Right lung (tissue), 5 donors: ENCODE measurements around the gene HIPK1. TPM values are rescaled to one million over a fixed set of nuclear protein-coding genes. Genes with fewer than 3 reads are reported as not detected.
"Not testable (repeated sequence)": the region's sequence is repeated elsewhere in the genome, so short reads cannot be mapped to it uniquely, and the experiment has no call there.

Experiments used
- DNase-seq, 2 donors: peaks; one replicate each; pipeline ENCODE4 v3.0.0-alpha.2; 2013
- polyA plus RNA-seq, 5 donors: library from polyadenylated mRNA; unstranded; fragments of 120-200 nt; gene quantifications; one replicate each; pipeline versions ENCODE4 v1.2.1 to v1.2.3, GENCODE V29; 2013; ENCODE audit warnings: inconsistent platforms in 1 of 5, low replicate concordance in 1 of 5; ENCODE audit not compliant: insufficient read length in 5 of 5, insufficient read depth in 1 of 5

Gene HIPK1
- polyA plus RNA-seq, 5 donors = 35.9 to 45.7 (median 42.1) TPM

DNA sequence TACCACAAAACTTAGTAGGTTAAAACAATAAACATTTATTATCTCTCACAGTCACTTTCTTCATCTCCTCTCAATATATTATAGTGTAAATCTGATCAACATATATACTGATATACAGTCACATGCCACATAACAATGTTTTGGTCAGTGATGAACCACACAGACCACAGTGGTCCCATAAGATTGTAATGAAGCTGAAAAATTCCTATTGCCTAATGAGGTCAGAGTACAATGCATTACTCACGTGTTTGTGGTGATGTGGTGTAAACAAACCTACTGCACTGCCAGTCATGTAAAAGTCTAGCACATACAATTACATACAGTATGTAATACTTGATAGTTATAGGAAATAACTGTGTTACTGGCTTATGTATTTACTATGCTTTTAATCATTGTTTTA is 80.3 kb downstream of the HIPK1 start:
- no peak for DNase-seq

DNA sequence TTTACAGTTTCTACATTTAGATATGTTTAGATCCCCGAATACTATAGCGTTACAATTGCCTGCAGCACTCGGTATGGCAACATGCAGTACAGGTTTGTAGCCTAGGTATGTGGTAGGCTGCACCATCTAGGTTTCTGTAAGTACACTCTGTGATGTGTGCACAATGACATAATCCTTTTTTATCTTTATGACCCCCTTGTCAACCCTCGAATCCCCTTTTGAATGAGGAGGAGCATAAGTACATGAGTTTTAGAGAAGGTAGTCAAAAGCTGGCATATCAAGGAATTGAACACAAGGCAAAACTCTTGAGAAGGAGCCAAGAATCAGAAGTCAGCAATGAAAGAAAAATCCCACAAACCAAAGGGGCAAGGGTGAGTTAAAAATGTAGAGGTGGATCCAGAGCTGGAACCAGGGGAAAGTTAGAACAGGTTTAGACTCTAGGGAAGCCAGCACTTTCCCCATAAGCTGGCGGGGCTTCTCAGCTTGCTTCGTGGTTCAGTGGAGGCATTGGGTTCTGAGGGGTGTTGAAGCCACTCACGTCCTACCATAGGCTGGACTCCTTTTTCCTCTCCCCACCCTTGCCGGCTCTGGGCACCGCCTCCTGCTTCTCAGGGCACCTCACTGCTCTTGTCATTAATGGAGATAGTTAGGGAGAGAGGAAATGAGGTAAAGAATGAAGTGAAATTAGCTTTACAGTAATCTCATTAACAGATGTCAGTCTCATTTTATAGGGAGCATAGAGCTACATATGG is 81.5 kb downstream of the HIPK1 start:
- no peak for DNase-seq

DNA sequence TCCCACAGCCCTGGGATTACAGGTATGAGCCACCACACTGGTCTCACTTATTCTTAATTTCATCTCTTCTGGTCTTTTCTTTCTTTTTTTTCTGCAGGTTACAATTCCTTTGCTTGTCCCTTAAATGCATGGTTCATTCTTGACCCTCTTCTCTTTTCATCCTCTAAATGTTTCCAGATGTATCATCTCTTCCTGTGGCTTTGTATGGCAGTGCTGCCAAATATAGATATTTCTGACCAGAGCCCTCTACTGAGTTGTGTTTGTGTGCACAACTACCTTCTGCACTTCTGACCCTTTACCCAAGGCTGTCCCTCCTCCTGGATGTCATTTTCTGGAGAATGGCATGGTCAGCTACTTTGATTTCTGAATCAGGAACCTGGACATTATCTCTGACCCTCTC is 82.7 kb downstream of the HIPK1 start:
- no peak for DNase-seq

DNA sequence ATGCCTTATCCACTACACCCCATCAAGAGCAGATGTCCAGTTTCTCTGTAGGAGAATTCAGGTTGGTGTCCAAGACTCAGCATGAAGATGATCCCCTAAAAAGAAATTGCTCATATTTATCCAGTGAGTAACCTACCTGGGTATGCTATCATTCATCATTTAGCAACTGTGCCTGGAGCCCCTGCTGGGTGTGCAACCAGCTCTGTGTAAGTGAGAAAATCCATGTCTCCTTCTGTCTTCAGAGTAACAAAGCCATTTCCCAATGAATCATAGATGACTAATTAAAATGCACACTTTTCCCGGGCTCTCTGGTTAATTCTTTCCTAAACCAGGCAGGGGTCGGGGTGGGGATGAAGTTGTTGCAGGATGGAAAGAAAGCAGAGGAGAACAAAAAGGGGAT is 86.0 kb downstream of the HIPK1 start:
- no peak for DNase-seq

DNA sequence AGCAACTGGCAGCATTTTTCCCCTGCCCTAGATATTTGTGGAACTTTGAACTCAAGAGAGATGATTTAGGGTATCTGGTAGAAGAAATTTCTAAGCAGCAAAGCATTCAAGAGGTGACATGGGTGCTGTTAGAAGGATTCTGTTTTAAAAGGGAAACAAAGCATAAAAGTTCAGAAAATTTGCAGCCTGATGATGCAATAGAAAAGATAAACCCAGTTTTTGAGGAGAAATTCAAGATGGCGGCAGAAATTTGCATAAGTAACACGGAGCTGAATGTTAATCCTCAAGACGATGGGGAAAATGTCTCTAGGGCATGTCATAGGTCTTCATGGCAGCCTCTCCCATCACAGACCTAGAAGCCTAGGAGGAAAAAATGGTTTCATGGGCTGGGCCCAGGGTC is 90.6 kb downstream of the HIPK1 start:
- not testable (repeated sequence) for DNase-seq

DNA sequence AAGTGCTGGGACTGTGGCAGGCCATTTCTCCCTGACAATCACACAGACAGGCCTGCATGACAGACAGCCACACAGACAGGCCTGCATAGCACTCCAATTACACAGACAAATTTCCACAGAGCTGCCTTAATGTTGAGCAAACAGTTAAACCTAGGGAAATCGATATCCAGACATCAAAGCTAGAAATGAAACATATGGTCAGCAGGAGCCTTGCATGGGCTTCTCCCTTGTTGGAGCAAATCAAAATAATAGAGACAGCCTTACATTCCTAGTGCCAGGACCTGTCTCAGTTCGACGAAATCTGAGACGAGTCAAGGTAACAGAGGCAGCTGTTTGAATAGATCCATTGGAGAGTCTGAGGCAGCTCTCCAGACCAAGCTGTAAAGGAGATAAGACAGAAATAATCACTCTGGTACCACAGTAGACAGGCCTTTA is 92.6 kb downstream of the HIPK1 start:
- DNase-seq = no peak

DNA sequence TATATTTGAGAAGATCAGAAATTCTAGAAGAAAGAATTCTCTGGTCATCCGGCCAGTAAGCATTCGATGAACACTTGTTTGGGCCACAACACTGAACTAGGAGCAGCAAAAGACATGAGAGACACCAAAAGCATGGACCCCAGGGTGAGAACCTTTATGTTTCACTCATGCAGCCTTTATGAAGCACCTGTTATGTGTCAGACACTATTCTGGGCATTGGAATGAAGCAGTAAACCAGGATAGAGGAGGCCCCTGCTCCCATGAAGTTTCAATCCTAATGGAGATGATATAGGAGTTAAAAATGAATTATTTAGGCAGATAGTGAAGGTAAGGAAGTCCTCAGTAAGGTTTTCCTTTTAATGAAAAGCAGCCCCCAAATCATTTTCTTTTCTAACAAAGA is 93.8 kb downstream of the HIPK1 start:
- no peak for DNase-seq

DNA sequence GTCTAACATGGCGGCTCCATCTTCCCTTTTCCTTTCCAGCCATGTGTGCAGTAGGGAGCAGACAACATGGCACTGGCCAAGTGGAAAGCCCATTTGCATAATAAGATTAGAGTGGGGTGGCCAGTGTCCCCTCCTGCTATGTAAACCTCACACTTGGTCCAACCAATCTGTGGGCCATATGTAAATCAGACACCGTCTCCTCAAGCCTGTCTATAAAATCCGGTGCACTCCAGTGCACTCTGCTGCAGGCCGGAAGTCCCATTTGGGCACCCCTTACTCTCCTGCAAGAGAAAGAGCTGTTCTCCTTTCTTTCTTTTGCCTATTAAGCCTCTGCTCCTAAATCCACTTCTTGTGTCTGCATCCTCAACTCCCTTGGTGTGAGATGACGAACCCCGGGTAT is 94.3 kb downstream of the HIPK1 start:
- DNase-seq = no peak

DNA sequence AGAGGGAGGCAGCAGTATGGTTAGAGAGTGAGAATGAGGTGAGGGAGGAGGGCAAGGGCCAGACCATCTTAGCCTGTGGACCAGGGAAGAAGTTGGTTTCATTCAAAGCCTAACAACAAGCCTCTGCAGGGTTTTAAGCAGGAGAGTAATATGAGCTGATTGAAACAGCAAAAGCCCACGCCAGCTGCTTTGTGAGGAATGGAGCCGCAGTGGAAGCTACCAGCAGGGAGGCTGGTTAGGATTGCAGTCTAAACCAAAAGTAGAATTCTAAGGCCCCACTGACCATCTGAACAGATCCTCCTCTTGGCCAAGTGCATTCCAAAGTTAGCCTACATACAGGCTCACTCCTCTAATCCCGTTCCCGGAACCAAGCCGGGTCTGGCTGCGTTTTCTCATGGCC is 94.9 kb downstream of the HIPK1 start:
- no peak for DNase-seq

DNA sequence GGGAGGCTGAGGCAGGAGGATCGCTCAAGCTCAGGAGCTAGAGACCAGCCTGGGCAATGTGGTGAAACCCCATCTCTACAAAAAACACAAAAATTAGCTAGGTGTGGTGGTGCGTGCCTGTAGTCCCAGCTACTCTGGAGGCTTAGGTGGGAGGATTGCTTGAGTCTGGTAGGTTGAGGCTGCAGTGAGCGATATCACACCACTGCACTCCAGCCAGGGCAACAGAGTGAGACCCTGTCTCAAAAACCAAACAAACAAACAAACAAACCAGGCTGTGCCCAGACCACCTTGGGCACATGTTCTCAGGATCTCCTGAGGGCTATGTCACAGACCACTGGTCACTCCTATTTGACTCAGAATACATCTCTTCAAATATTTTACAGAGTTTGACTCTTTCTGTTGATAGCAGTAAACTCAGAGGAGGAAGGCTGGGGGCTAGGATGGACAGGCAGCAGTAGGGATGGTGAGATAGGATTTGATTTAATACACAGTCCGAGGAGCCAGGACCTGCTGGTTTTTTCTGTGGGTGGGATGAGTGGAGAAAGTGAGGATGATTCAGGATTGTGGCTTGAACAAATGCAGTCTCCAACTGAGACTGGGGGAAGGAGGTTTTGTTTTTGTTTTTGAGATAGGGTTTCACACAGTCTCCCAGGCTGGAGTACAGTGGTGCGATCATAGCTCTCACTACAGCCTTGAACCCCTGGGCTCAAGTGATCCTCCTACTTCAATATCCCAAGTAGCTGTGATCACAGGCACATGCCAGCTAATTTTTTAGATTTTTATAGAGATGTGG is 96.7 kb downstream of the HIPK1 start:
- no peak for DNase-seq

DNA sequence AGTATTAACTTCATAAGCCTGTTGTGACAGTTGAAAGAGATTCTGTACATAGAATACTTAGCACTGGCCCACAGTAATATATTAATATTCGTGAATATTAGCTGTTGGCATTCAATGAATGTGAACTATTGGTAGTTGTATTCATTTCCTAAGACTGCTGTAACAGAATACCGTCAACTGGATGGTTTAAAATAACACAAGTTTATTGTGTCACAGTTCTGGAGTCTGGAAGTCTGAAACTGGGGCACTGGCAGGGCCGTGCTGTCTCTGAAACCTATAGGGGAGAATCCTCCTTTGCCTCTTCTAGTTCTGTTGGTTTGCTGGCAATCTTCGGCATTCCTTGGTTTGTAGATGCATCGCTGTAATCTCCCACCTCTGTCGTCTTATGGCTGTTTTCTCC is 97.7 kb downstream of the HIPK1 start:
- DNase-seq = no peak

Other genes with a start within 250 kb of the HIPK1 start
- 10 to 100 TPM; 17.2 to 23.9 (median 21.7) TPM for gene PHTF1, start 169.8 kb upstream of the HIPK1 start, polyA plus RNA-seq
- 10 to 100 TPM; 15.9 to 26.8 (median 24.5) TPM for gene RSBN1, start 116.8 kb upstream of the HIPK1 start, polyA plus RNA-seq
- gene PTPN22, start 57.6 kb upstream of the HIPK1 start, polyA plus RNA-seq = 1 to 10 TPM in 3 of 5 donors, under 1 TPM in 2; 0.56 to 1.1 (median 1.1) TPM
- gene BCL2L15, start 41.7 kb upstream of the HIPK1 start, polyA plus RNA-seq = 1 to 10 TPM in 3 of 5 donors, under 1 TPM in 2; 0.50 to 1.3 (median 1.1) TPM
- 10 to 100 TPM; 46.4 to 65.5 (median 49.8) TPM for gene AP4B1, start 24.5 kb upstream of the HIPK1 start, polyA plus RNA-seq
- gene DCLRE1B, start 24.0 kb upstream of the HIPK1 start, polyA plus RNA-seq = 10 to 100 TPM in 4 of 5 donors, 1 to 10 TPM in 1; 9.4 to 11.4 (median 10.3) TPM
- gene OLFML3, start 50.1 kb downstream of the HIPK1 start, polyA plus RNA-seq = 100 to 1,000 TPM; 251 to 302 (median 269) TPM
- gene SYT6, start 224.5 kb downstream of the HIPK1 start, polyA plus RNA-seq = 10 to 100 TPM in 3 of 5 donors, 1 to 10 TPM in 2; 9.3 to 16.5 (median 12.5) TPM